Measurements from ENCODE around the gene PDXK.

PDXK gene

GRCh38 chr21:43719748-43720538, 1.0 kb downstream of the PDXK start:
- DNase-seq (ENCODE audit: low read depth): no peak
- H3K4me3 ChIP-seq (ENCODE audit: low read depth, low read length): peak overlapping the region; percentile 92
- no peak for TF ChIP-seq CTCF (conservative IDR thresholded peaks at IDR 0.05; ENCODE audit: low read depth, low read length)

- DNase-seq (ENCODE audit: low read depth): no peak
- peak overlapping the region; percentile 92 for H3K4me3 ChIP-seq (ENCODE audit: low read depth, low read length)
- TF ChIP-seq CTCF (conservative IDR thresholded peaks at IDR 0.05; ENCODE audit: low read depth, low read length): no peak
Observed at GRCh38 chr21:43720539-43721166, 1.7 kb downstream of the PDXK start.

GRCh38 chr21:43721206-43721605, 2.3 kb downstream of the PDXK start:
- H3K4me3 ChIP-seq (ENCODE audit: low read depth, low read length): peak overlapping the region; percentile 92
- DNase-seq (ENCODE audit: low read depth): no peak

DNA sequence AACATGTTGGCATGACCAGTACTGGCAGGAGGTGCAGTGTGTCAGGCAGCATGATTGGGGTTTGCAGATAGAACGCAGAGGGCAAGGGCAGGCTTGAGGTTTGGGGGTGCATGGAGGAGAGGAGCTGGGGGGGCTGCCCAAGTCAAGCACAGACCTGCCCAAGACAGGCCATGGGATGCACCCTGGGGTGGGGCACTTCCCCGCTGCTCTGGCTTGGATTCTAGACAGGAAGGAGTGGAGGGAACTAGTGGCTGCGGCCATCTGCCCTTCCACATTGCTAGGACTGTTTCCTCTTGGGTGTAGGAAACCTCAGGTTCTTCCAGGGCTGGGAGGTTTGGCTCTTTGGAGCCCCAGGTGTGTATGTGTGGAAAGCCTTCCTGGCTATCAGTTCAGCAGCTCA, 3.0 kb downstream of the PDXK start:
- DNase-seq (ENCODE audit: low read depth): no peak
- TF ChIP-seq CTCF (conservative IDR thresholded peaks at IDR 0.05; ENCODE audit: low read depth, low read length): no peak
- no peak overlapping the region for H3K4me3 ChIP-seq (ENCODE audit: low read depth, low read length)

More at GRCh38 chr21:43721206-43721605, 2.3 kb downstream of the PDXK start:
- TF ChIP-seq CTCF (conservative IDR thresholded peaks at IDR 0.05; ENCODE audit: low read depth, low read length): no peak

GRCh38 chr21:43723648-43724047, 4.7 kb downstream of the PDXK start:
- DNase-seq (ENCODE audit: low read depth): no peak
- H3K4me3 ChIP-seq (ENCODE audit: low read depth, low read length): no peak overlapping the region
- TF ChIP-seq CTCF (conservative IDR thresholded peaks at IDR 0.05; ENCODE audit: low read depth, low read length): no peak

DNA sequence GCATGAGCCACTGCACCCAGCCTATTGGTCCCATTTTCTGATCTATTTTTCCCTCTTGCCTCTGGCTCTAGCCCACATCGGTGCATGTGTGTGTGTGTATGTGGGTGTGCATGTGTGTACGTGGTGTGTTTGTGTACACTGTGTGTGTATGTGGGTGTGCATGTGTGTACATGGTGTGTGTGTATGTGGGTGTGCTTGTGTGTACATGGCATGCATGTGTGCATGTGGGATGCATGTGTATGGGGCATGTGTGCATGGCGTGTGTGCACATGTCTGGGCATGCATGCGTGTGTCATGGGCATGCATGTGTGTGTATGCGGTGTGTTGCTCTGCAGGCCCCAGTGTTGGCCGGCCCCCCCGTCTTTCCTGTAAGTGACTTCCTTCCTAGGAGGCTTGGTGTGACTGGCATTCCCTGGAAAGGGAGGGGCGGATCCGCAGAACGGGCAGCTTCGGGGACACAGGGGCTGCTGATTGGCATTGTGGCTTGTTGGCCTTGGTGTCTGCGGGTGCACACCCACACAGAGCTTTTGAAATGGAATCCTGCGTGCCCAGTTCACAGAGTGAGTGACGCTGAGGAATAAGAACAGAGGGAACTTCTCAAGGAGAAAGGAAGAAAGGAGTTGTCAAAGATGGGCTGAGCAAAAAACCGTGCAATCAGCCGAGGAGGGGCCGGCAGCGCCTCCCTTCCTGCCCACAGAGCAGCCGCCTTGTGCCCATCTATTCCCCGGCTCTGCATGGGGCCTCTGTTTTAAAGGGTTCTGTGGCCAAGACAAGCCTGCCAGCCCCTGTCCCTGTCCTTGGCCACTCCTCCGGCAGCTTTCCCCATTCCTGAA, 8.0 kb downstream of the PDXK start:
- TF ChIP-seq CTCF (conservative IDR thresholded peaks at IDR 0.05; ENCODE audit: low read depth, low read length): no peak
- no peak for DNase-seq (ENCODE audit: low read depth)
- no peak overlapping the region for H3K4me3 ChIP-seq (ENCODE audit: low read depth, low read length)
